Caki2 (cell line): ENCODE data around the gene RNASE4. TPM values are rescaled to one million over a fixed set of nuclear protein-coding genes. Genes with fewer than 3 reads are reported as not detected.
A peak's percentile ranks its signal among the peaks of the same experiment; 100 is the strongest.

Experiments
- DNase-seq: peaks from one replicate; pipeline ENCODE4 v3.0.0-alpha.2; 2015; ENCODE audit warnings: low read depth
- in situ Hi-C: cut with HindIII; loops from 2 replicates; pipeline ENCODE4 v1.10.0; 2016; ENCODE audit warnings: low sequenced_read_pairs, low pct_unique_long_range_greater_than_20kb, mixed read lengths
- total RNA-seq: library from RNA; depleted of rRNA; stranded (reverse); fragments of >200 nt; shearing (Covaris generic); gene quantifications from 2 replicates; pipeline ENCODE4 v1.2.3, GENCODE V29; 2014; ENCODE audit warnings: low replicate concordance

Gene RNASE4
- total RNA-seq, 1 experiment from 2014 or later: 21.6 TPM

DNA sequence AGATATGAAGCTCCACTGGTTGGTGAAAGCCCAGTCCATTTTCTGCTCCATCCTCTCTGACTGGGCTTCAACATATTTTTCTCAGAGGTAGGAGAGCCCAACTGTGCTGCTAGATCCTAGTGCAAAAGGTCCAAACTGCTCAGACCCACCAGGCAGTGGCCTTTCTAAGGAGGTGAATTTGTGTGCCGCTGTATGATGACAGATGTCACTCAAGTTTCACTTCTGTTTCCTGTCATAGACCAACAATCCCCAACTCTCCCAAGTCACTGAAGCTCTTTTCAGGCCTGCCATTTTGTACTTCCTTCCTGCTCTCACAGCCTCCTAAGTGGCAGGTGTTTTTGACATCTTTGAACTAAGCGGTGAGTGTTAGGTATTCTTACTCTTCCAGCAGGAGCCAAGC lies 16.4 kb upstream of the RNASE4 start:
- no peak for DNase-seq

DNA sequence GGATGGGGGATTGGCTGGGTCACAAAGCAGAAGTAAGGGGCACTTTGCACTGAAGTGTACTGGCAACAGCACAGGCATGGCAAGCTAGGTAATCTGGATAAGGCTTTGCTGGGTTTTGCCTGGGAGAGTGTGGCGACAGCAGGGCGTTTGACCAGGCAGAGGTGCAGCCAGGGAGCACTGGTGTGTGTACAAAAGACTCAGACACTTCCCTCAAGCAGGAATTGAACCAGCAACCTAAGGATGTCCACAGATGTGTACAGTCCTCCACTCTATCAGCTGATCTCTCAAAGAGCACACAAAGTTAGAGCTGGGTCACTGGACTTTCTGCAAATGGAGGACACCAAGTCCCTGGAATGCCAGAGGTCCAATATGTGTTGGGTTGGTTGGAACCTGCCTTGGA lies 15.4 kb upstream of the RNASE4 start:
- DNase-seq: no peak
- in situ Hi-C loops: no loop called here

More for the DNA sequence above, 16.4 kb upstream of the RNASE4 start:
- in situ Hi-C loops: no loop called here

DNA sequence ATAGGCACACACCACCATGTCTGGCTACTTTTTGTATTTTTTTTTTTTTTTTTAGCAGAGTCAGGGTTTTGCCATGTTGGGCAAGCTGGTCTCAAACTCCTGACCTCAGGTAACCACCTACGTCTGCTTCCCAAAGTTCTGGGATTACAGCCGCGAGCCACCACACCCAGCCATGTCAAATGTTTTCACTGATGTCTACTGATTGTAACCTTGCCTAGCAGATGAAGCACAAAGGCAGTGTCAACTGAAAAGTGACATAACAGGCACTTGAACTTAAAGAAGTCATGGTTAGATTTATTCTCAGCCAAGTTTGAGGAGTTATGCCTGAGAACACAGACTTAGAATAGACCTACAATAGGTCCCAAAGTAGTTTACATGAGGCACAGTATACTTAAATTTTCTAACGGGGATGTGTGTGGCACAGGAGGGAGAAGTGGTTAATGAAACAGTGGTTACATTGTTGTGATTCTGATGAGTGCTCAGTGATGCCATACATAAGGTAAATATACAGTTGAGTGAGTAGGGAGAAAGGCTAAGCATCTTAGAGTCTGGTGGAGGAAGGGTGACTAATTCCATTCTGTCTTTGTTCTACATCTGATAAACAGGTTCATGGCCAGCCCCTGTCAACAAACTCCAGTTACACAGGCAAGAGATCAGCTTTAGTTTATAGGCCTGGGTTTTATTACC lies 12.6 kb upstream of the RNASE4 start:
- in situ Hi-C loops: no loop called here
- DNase-seq: peak; percentile 66

DNA sequence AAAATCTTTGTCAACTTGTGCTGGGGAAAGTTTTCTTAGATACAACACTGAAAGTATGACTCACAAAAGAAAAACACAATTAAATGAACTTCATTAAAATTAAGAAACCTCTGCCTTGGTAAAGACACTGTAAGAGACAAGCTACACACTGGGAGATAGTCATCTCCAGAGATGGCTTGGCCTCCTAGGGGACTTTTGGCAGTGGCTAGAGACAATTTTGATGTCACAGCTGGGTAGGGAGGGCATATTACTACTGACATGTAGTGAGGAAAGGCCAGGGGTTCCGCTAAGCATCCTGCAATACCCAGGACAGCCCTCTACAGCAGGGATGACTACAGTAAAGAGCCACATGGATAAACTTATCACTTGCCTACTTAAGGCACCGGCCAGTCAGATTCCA lies 8.7 kb upstream of the RNASE4 start:
- in situ Hi-C loops: no loop called here
- DNase-seq: no peak

DNA sequence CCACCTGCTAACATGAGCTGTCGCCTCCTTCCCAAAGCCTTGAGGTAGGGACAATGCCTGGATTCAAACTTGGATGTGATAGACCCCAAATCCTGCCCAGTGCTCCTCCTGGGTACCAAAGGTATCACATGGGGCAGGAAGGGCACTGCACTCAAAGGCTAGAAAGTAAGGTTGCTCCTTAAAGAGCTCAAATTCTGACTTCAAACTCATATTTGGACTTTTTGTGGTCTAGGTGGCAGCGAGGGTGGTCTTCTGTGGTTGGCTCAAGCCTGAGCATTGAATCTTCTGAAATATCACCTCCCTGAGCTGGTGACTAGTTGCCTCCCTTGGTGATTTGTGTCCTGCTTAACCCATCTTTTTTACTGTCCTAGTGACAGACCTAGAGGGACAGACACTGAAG lies 8.3 kb upstream of the RNASE4 start:
- in situ Hi-C loops: no loop called here
- no peak for DNase-seq

DNA sequence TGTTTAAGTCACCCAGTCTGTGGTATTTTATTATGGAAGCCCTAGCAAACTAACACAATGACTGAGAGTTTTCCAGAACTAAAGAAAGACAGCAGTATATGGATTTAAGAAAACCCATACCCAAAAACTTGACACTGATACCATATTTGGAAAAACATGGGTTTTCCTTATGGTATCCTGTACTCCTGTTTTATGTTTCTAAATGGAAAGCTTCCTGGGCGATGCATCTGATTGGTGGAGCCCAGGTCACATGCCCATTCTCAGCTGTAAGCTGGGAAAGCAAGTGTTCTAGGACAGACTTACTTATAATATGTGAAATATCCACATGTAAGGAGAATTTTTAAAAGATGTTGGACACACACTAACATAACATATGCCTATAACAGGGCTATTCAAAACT lies 4.5 kb upstream of the RNASE4 start:
- in situ Hi-C loops: no loop called here
- no peak for DNase-seq

DNA sequence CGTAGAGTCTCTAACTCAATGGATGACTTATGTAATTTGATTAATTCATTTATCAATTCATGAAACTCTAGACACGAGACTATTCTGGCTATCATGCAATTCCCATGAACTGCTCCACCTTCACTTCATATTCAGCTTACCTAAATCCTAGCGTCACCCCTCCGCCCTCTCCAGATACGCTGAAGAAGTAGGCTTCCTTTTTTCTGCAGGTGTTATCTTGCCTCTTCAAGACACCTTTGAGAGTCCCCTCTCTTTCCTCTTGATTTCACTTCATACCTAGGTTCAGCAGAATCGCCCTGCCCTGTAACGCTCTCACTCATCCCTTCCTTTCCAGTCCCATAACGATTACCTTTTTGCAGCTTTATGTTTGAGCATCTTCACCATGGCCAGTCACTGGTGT lies 4.0 kb upstream of the RNASE4 start:
- in situ Hi-C loops: no loop called here
- no peak for DNase-seq

DNA sequence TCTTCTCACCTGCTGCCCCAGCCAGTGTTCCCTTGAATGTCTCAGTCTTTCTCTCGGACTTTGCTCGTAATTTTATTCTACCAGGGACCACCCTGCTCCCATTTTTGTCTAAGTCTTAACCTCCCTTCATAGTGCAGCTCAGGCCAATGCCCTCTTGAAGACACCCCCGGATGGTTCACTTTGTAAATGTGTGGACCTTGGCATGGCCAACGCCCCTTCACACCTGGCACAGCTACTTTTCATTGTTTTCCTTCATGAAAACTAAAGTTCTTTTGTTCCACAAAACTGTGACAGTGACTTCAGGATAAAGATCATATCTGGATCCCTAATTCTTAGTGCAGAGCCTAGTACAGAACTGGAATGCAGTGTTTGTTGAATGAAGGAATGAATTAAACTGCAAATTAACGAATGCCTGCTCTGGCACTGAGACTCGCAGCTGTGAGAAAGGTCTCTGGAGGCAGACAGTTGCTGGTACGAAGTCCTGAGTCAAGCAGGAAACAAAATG lies 3.5 kb upstream of the RNASE4 start:
- in situ Hi-C loops: no loop called here

DNA sequence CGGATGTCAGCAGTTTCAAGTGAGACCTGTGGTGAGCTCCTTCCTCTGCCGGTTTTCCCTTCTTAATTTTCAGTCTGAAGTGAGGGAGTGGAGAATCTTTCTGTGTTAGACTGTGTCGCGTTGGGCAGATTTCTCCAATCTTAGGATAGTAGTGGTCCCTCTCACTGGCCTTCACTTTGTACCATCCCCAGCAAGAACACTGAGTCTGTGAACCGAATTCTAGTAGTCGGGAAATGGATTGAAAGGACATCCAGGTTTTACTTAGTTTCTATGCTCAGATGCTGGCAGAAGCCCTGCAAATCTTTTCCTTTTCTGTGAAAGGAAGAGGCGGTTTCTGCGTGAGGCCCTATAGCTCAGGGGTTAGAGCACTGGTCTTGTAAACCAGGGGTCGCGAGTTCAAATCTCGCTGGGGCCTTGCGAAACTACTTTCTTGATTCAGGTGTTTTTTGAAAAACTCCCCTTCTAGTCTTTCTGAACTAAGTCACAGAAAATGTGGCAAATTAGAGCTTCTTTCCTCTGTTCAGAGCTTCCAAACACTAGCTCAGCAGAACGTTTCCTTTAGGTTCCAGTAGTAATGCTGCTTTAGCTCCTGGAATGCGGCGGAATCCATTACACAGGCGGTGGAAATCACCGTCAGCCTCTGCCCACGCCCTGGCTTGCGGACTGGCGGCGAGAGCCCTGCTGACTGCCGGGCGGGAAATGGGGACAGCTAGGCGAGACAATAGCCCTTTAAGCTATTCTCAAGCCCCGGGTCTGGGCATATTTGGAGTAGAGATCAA lies 2.8 kb upstream of the RNASE4 start:
- peak; percentile 88 for DNase-seq
- in situ Hi-C loops: no loop called here

More for the DNA sequence above, 3.5 kb upstream of the RNASE4 start:
- DNase-seq: no peak

DNA sequence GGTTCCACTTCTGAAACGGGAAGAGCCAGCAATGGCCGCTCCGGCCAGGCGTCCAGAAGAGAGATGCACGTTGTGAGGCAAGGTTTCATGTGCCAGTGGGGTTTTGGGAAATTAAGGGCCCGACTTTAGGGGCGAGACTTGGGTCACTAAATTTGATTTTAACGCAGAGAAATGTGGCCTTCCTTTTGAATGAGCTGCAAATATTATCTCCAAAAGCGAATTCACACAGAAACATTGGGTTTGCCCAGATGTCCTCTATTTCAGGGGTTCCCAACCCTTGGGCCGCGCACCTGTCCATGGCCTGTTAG lies 2.3 kb upstream of the RNASE4 start:
- no peak for DNase-seq
- in situ Hi-C loops: no loop called here

DNA sequence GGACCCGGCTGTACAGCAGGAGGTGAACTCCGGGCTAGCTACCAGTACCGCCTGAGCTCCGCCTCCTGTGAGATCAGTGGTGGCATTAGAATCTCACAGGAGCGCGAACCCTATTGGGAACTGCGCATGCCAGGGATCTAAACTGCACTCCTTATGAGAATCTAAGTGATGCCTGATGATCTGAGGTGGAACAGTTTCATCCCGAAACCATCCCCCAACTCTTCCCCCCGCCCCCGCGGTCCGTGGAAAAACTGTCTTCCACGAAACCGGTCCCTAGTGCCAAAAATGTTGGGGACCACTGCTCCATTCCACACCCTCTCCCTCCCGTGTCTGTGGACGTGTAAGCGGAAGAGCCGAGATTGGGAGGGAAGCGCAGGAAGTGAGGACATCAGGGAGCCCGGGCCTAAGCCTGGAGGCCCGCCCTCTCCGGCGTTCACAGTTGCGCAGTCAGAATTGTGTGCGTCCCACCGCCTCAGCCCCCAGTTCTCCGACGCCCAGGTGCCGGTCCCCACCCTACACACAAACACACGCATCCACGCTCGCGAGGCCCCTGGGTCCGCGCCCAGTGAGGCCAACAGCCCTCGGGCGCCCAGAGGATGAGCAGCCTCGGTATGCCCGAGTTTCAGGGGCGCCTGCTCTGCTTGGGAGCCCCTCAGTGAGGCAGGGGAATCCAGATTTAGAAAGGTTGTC lies 1.8 kb upstream of the RNASE4 start:
- DNase-seq: peak; percentile 87
- in situ Hi-C loops: no loop called here

DNA sequence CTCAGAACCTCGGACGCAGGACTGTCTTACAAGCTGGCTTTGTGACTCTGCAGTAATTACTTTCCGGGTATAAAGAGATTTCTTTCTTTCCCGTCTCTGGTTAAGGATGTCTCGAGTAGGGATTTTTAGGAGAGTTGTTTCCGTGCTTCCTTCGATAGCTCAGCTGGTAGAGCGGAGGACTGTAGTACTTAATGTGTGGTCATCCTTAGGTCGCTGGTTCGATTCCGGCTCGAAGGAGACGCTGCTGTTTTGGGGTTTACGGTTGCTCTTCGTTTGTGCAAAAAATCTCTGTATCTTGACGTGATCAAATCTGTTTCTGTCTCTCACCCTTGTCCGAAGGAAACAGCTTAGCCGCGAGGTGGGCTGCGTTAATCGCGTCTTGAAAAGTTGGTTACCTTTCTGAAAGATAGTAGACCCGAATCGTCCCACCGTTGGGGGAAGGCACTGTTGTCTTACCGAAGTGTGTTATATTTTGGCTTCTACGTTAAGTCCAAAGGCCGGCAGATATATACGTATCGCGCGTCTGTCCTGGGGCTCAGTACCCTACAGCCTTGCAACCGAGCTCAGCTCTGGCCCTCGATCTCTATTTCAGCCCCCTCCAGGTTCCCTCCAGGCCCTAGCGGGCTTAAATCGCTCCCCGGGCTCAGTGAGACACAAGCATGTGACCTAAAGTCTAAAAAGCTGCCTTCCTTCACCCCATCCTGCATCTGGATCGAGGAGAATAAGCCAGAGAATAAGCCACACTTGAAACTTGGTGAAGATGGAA lies 1.1 kb upstream of the RNASE4 start:
- DNase-seq: peak; percentile 86
- in situ Hi-C loops: no loop called here

DNA sequence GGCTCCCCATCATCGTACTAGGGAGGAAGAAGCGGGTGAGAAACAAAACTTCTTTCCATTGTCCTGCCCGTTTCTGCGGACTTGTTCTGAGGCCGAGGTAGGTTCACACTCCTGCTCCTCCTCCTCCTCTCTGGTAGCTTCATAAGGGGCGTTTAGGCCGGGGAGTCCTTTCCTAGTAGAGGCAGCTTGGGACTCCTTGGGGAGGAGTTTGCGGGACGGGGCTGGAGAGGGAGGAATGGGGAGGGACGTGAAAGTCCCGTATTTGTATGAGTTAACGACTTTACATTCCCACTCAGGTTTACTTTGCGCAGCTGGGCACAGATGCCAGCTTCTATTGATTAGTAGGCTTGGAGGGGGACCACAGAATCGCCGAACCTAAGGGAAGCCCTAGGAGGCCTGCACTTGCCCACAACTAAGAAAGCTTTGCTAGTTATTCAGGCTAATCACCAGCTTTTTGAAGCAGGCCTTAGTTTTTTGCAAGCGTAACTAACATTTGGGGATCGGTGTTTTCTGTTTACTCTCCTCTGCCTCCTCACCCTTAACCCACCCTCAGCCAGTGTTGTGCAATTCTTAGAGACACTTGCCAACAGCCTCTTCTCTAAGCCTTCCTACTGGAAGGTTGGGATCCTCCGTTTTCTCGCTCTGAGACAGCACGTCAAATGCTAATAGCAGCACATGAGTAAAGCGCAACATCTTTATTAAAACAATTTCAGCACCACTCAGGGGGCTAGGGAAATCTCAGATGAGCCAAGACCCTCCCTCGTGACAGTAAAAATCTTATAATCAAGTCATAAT lies 499 bp downstream of the RNASE4 start:
- no peak for DNase-seq
- in situ Hi-C loops: no loop called here

DNA sequence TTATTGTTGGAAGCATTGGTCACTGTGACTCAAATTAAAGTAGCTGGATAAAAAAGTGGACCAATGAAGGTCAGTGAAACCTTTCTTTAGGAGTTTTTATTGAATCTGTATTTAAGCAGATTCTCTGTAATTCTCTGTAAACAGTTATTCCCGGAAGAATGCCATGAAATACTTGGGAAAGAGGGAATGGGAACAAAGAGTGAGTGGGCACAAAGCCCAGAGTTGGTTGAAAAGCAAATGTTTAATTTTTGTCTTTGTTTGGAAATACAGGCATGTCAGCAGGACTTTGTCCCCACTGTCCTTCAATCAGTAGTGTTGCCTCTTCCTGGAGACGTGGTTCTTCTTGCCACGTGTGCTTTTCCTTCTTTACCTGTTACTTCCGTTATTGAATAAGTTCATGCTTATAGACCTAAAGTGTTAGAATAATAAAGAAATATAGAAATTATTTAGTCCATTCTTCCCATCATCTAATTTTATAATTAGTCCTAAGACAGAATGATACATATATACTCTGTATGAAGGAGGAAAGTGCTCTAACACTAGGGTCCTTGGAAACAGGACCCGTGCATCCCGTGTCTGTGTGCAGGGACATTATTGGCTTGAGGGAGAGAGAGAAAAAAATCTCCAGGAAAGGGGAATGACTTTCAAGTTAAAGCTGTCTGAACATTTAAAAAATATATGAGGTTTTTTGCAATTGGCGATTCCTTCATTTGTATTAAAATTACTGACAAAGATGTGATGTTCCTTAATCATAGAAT lies 2.2 kb downstream of the RNASE4 start:
- DNase-seq: no peak
- in situ Hi-C loops: no loop called here

DNA sequence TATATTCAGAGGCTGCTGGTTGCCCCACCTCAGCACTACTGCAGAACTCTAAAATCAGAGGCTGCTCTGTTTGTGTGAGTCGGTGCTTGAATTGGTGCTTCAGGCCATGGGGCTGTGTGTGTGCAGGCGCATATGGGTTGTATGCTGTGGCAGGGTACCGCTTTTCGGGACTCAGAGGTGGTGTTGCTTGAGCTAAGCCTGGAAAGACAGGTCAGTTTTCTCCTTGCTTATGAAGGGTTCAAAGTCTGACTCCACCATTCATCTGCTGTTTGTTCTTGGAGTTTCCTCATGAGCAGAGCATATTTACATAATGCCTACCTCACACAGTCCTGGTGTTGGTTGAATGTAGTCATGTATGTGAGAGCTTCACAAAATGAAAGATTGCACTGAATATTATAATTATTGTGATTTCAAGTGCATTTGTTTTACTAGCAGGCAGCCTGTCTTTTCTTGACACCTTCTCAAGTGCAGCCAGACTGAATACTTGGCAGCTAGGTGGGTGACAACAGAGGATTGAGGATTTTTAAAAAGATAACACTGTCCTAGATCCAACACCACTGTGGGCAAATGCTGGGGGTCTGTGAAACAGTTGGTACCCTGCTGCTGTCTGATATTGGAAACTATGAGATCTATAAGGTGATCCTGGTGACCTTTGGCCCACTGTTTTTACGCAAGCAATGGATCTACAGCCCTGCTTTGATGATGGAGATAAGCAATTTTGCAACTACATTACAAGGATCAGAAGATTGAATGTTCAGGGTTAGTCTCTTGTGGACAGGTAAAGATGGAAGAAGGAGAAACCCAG lies 3.2 kb downstream of the RNASE4 start:
- in situ Hi-C loops: no loop called here
- no peak for DNase-seq

DNA sequence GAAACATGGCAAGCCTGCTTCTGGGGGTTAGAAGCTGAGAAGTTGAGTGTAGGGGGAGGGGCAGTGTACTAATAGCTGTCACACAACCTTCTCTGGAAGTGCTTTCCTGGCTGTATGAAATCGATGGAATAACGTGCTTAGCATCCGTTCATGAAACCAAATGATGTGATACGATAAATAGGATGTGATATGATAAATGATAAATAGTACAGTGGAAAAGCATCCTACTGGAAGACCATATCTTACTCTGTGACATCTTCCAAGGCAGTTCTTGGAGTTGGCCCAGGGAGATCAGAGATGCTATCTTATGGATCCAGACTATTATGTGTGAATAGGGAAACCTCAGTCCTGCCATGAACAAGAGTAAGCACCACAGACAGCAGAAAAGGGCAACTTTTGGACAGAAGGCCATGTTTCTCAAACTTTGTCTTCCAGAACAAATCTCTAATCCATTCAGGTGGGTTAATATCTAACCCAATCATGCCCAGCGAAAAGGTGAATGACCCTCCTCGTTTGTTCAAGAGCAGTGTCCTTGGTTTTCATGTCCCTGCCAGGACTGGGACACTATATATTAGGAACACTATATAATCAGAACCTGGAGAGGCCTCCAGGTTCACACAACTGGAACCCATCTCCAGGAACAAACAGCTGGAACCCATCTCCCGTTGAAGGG lies 3.9 kb downstream of the RNASE4 start, which contains the start of gene ANG:
Gene ANG (plus strand): TSS at position 598 of the 673 bp plus-strand sequence. CDS start 4,801 bp downstream, outside the sequence.
- in situ Hi-C loops: no loop called here
- DNase-seq: no peak
